HFF-Myc (cell line): ENCODE data around the gene GBF1.

Source experiments
- DNase-seq: peaks from one replicate; pipeline ENCODE4 v3.0.0-alpha.2; 2011; ENCODE audit warnings: low read depth; ENCODE audit errors: extremely low read depth
- H3K4me3 ChIP-seq: replicated peaks from 2 replicates; pipeline ENCODE4 v1.5.1; 2011; ENCODE audit warnings: low read depth, mild to moderate bottlenecking, control low read depth, low read length
- CTCF ChIP-seq: IDR thresholded peaks from 2 replicates; pipeline ENCODE4 v1.5.1; 2012; ENCODE audit warnings: mild to moderate bottlenecking, low read depth, low read length, control low read depth; ENCODE audit errors: missing control alignments

GBF1 gene

GRCh38 chr10:102420714-102421506 lies 175.6 kb downstream of the GBF1 start, which contains the start of gene FBXL15:
TSS of gene FBXL15 (plus strand) at chr10:102420836. CDS start at chr10:102421130, 294 bp downstream.
- peak; percentile 94 for DNase-seq
- no peak for TF ChIP-seq CTCF
- peak within 1 kb of the TSS; percentile 91 for H3K4me3 ChIP-seq

GRCh38 chr10:102421507-102421756 lies 176.1 kb downstream of the GBF1 start:
- peak overlapping the region; percentile 91 for H3K4me3 ChIP-seq
- no peak for DNase-seq
- no peak for TF ChIP-seq CTCF

- peak overlapping the region; percentile 91 for H3K4me3 ChIP-seq
- DNase-seq: no peak
These were observed 176.6 kb downstream of the GBF1 start for GRCh38 chr10:102421757-102422512.

GRCh38 chr10:102422545-102423129 lies 177.3 kb downstream of the GBF1 start:
- peak overlapping the region; percentile 91 for H3K4me3 ChIP-seq
- no peak for DNase-seq
- peak; percentile 81 for TF ChIP-seq CTCF

More at GRCh38 chr10:102421757-102422512, 176.6 kb downstream of the GBF1 start:
- TF ChIP-seq CTCF: no peak

GRCh38 chr10:102423372-102423968 lies 178.1 kb downstream of the GBF1 start:
- no peak overlapping the region for H3K4me3 ChIP-seq
- no peak for TF ChIP-seq CTCF
- no peak for DNase-seq

GRCh38 chr10:102424145-102424544 lies 178.8 kb downstream of the GBF1 start:
- no peak overlapping the region for H3K4me3 ChIP-seq
- DNase-seq: no peak
- TF ChIP-seq CTCF: no peak
